Measurements from ENCODE around the gene KCNIP4.

KCNIP4 gene

GRCh38 chr4:21765810-21766407, 182.7 kb downstream of the KCNIP4 start:
- no peak for DNase-seq (ENCODE audit: low read depth in 2 of 2)

- DNase-seq (ENCODE audit: low read depth in 2 of 2) = no peak
Measured at GRCh38 chr4:21763855-21764254, 184.7 kb downstream of the KCNIP4 start.

- DNase-seq (ENCODE audit: low read depth in 2 of 2) = no peak
Measured at GRCh38 chr4:21757248-21757647, 191.3 kb downstream of the KCNIP4 start.

GRCh38 chr4:21753084-21753760, 195.3 kb downstream of the KCNIP4 start:
- DNase-seq (ENCODE audit: low read depth in 2 of 2) = no peak

GRCh38 chr4:21752616-21753015, 196.0 kb downstream of the KCNIP4 start:
- DNase-seq (ENCODE audit: low read depth in 2 of 2) = no peak

- no peak for DNase-seq (ENCODE audit: low read depth in 2 of 2)
Measured at GRCh38 chr4:21749924-21750323, 198.6 kb downstream of the KCNIP4 start.

- DNase-seq (ENCODE audit: low read depth in 2 of 2) = no peak
Measured at GRCh38 chr4:21749412-21749811, 199.2 kb downstream of the KCNIP4 start.

GRCh38 chr4:21744046-21744445, 204.5 kb downstream of the KCNIP4 start:
- no peak for DNase-seq (ENCODE audit: low read depth in 2 of 2)

GRCh38 chr4:21742326-21742725, 206.2 kb downstream of the KCNIP4 start:
- DNase-seq (ENCODE audit: low read depth in 2 of 2) = no peak

GRCh38 chr4:21738821-21739220, 209.8 kb downstream of the KCNIP4 start:
- no peak for DNase-seq (ENCODE audit: low read depth in 2 of 2)

GRCh38 chr4:21735866-21736265, 212.7 kb downstream of the KCNIP4 start:
- DNase-seq (ENCODE audit: low read depth in 2 of 2) = no peak

- no peak for DNase-seq (ENCODE audit: low read depth in 2 of 2)
Measured at GRCh38 chr4:21733894-21734630, 214.5 kb downstream of the KCNIP4 start.

- no peak for DNase-seq (ENCODE audit: low read depth in 2 of 2)
Measured at GRCh38 chr4:21728304-21728703, 220.3 kb downstream of the KCNIP4 start.

- no peak for DNase-seq (ENCODE audit: low read depth in 2 of 2)
Measured at GRCh38 chr4:21726255-21726815, 222.2 kb downstream of the KCNIP4 start.

- no peak for DNase-seq (ENCODE audit: low read depth in 2 of 2)
Measured at GRCh38 chr4:21722157-21722839, 226.3 kb downstream of the KCNIP4 start.

GRCh38 chr4:21716531-21716930, 232.0 kb downstream of the KCNIP4 start:
- no peak for DNase-seq (ENCODE audit: low read depth in 2 of 2)

- no peak for DNase-seq (ENCODE audit: low read depth in 2 of 2)
Measured at GRCh38 chr4:21710179-21710835, 238.3 kb downstream of the KCNIP4 start.

- DNase-seq (ENCODE audit: low read depth in 2 of 2) = no peak
Measured at GRCh38 chr4:21709761-21710160, 238.8 kb downstream of the KCNIP4 start.

GRCh38 chr4:21709031-21709430, 239.5 kb downstream of the KCNIP4 start:
- DNase-seq (ENCODE audit: low read depth in 2 of 2) = no peak

GRCh38 chr4:21699446-21699845, 249.1 kb downstream of the KCNIP4 start:
- DNase-seq (ENCODE audit: low read depth in 2 of 2) = no peak

GRCh38 chr4:21697583-21697982, 251.0 kb downstream of the KCNIP4 start:
- no peak for DNase-seq (ENCODE audit: low read depth in 2 of 2)

- no peak for DNase-seq (ENCODE audit: low read depth in 2 of 2)
Measured at GRCh38 chr4:21695141-21695540, 253.4 kb downstream of the KCNIP4 start.

Data from stimulated activated CD4-positive, alpha-beta T cell treated with anti-CD3 and anti-CD28 coated beads, Interleukin-15, amount 100 ng/mL, for 48 hours (primary cell).